ENCODE measurements around the gene RTL10.

- TF ChIP-seq EZH2 (IDR thresholded peaks at IDR 0.05; ENCODE audit: borderline replicate concordance, low read depth, low read length, poor library complexity, severe bottlenecking) (no peak), CTCF (conservative IDR thresholded peaks at IDR 0.05; ENCODE audit: low read depth, low read length) (no peak)
Measured at GRCh38 chr22:19873138-19873959, 18.7 kb upstream of the RTL10 start.
